A673 (cell line): Measurements from ENCODE around the gene CCDC80.

Experiments used
- EZH2 ChIP-seq: fragments of 200-600 bp; sonication (generic); IDR thresholded peaks from 2 replicates; pipeline ENCODE4 v1.6.1; 2017; ENCODE audit warnings: borderline replicate concordance, low read depth, mild to moderate bottlenecking, mixed read lengths, antibody characterized with exemption, low read length; ENCODE audit not compliant: poor library complexity, severe bottlenecking
- TF ChIP-seq, protein P1 (sequence below): fragments of 300-800, 200-600 bp; sonication (generic); conservative IDR thresholded peaks from 2 replicates; pipeline ENCODE4 v1.5.1; 2017; ENCODE audit warnings: low read depth, mild to moderate bottlenecking, antibody characterized with exemption, low read length, moderate library complexity, mixed read lengths

DNA sequence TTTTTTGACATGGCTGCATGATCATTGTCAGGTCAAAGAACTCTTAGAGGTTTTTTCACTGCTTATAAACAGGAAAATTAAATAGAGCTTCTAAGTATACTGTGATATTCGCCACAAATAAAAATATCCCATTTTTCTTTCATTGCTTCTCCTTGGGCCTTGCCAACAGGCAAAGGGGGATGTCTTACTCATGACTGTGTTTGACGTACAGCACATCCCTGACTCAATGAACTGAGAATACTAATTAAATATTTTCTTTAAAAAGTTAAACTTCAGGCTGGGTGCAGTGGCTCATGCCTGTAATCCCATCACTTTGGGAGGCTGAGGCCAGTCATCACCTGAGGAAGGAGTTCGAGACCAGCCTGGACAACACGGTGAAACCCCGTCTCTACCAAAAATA is 41.4 kb upstream of the CCDC80 start:
- TF ChIP-seq, protein P1, sequence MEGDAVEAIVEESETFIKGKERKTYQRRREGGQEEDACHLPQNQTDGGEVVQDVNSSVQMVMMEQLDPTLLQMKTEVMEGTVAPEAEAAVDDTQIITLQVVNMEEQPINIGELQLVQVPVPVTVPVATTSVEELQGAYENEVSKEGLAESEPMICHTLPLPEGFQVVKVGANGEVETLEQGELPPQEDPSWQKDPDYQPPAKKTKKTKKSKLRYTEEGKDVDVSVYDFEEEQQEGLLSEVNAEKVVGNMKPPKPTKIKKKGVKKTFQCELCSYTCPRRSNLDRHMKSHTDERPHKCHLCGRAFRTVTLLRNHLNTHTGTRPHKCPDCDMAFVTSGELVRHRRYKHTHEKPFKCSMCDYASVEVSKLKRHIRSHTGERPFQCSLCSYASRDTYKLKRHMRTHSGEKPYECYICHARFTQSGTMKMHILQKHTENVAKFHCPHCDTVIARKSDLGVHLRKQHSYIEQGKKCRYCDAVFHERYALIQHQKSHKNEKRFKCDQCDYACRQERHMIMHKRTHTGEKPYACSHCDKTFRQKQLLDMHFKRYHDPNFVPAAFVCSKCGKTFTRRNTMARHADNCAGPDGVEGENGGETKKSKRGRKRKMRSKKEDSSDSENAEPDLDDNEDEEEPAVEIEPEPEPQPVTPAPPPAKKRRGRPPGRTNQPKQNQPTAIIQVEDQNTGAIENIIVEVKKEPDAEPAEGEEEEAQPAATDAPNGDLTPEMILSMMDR, result no peak
- TF ChIP-seq EZH2, result no peak
